ENCODE data around the gene ARHGEF5.
"Not testable (repeated sequence)": the region's sequence is repeated elsewhere in the genome, so short reads cannot be mapped to it uniquely, and the experiment has no call there.

DNA sequence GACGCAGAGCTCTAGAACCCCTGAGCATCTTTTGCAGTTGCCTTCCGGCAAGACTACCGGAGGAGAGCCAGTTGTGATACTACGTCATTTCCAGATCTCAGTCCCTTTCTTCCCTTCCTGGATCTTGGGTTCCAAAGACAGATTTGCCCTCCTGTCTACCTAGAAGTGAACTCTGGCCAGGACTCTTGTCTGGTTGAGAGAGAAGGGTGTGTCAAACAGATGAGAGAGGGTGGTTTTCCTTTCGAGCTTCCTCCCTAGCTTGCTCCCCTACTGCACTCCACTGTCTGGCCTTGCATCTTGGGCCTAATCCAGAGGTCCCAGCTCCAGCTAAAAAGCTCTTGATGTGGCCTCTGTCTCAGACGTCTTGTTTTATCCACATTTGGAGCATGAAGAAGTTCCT lies 983 bp downstream of the ARHGEF5 start:
- TF ChIP-seq ZNF274 (IDR thresholded peaks at IDR 0.05; ENCODE audit: low read depth, low read length); YY1 (IDR thresholded peaks at IDR 0.05; ENCODE audit: insufficient read depth, insufficient read length); SUZ12 (IDR thresholded peaks at IDR 0.05; ENCODE audit: extremely low read depth, insufficient read depth, insufficient read length): not testable (repeated sequence)
